Smooth muscle cell of the brain vasculature (primary cell): ENCODE measurements around the gene PER3.

Source experiments
- DNase-seq: peaks from one replicate; pipeline ENCODE4 v3.0.0-alpha.2; 2012; ENCODE audit warnings: low read depth, low spot score

Gene PER3

DNA sequence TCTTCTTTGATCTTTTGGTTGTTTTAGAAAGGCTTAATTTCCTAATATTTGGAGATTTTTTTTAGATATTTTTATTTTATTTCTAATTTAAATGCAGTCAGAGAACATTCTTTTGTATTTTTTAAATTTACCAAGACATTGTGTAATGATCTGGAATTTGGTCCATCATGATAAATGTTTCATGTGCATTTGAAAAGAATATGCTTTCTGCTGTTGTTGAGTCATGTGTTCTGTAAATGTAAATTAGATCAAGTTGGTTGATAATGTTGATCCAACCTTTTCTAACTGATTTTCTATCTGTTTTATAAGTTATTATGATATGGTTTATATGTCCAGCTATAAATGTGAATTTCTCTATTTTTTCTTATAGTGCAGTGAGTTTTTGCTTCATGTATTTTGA, 48.9 kb downstream of the PER3 start:
- DNase-seq = no peak

DNA sequence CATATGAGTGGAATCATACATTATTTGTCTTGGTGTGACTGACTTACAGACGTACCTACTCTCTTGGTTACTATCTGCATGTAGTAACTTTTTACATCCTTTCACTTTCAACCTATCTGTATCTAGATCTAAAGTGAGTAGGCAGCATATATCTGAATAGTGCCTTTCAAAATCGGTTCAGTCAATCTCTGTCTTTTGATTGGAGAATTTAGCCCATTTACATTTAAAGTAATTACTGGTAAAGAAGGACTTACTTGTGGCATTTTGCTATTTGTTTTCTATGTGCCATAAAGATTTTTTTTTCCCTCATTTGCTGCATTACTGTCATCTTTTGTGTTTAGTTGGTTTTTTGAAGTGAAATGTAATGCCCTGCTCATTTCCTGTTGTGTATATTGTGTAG, 54.6 kb downstream of the PER3 start:
- no peak for DNase-seq

DNA sequence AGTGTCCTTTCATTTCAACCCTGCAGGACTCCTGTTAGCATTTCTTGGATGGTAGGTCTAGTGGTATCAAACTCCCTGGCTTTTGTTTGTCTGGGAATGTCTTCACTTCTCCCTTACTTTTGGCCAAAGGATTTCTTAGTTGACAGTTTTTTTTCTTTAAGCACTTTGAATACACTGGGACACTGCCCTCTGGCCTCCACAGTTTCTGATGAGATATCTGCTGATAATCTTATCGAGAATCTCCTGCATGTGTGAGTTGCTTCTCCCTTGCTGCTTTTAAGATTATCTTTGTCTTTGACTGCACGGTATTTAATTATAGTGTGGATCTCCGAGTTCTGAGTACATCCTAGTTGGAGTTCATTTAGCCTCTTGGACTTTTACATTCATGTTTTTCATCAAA, 55.4 kb downstream of the PER3 start:
- DNase-seq = no peak

DNA sequence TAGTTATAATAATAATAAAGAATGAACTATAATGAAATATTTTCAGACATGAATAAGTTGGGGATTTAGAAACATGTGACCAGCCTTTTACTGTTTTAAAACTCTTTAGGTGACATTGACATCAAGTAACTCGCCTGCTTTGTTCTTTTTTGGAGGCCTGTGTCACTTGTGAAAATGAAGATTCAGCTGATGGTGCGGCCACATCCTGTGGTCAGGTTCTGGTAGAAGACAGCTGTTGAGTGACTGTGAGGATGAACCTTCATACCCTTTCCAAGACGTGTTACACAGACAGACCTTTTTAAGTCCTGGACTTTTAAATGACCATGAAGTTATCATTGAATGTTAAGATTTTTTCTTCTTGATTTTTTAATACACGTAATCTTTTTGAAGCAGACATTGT, 58.4 kb downstream of the PER3 start:
- no peak for DNase-seq

DNA sequence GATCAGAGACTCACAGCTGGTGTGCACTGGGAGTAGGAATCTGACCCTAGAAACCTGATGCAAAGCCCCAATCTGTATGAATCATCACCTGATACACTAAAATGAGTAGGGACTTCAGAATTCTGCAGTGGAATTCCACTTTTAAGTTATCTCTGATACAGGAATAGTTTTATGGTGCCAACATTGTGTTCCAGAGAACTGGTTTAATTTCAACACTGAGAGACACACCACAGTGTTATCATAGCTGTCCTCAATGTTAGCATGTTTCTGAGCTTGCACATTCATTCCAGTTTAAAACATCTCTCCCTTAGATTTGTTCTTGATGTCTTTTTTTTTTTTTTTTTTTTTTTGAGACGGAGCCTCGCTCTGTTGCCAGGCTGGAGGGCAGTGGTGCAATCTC, 61.7 kb downstream of the PER3 start:
- DNase-seq = no peak

DNA sequence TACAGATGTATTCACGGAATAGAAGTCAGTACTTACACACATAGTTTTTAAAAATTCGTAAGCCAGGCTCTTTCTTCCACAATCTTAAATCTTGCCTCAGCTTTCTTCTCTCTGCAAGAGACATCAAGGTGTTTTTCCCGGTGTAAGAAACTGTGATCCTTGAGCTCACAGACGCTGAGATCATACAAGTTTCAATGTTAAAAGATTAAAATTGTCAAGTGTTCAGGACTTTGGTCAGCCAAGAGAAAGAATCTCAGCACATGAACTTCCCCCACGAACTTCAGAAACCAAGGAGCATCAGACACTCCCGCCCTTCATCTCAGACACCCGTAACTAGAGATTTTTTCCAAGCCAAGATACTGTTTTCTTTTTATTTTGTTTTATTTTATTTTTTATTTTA, 62.6 kb downstream of the PER3 start:
- DNase-seq = no peak

DNA sequence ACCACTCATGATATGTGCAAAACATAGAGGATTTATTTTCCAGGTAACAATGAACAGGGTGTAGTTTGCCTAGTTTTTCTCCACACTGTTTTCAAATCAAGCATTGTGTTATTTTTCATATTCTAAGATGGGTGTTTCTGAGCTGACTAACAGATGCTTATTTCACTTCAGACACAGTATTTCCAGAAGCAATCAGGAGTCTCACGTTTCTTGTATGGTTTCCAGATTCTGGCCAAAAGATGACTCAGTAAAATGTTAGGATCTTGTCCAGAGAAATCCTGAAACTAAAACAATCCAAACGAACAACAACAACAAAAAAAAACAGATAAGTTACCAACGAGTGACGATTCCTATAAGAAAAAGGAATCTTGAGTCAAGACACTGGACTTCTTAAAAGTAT, 63.5 kb downstream of the PER3 start:
- no peak for DNase-seq

DNA sequence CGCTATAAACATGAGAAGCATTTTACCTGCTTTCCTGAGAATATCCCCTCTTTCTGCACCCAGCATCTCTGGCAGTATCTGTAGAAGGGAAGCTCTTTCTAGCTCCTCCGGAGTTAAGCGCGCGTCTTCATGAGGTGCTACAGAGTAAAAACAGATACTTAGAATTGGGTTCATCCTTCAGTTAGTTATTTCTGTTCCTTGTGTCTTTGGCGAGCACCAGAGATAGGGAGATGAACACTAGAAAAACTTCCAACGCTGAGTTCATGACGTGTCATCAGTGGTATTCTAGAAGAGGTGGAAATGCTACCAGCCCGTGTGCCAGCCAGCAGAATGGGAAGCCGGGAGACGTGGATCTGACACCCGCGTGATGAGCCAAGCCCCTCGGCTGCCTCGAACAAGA, 66.7 kb downstream of the PER3 start:
- DNase-seq = no peak

DNA sequence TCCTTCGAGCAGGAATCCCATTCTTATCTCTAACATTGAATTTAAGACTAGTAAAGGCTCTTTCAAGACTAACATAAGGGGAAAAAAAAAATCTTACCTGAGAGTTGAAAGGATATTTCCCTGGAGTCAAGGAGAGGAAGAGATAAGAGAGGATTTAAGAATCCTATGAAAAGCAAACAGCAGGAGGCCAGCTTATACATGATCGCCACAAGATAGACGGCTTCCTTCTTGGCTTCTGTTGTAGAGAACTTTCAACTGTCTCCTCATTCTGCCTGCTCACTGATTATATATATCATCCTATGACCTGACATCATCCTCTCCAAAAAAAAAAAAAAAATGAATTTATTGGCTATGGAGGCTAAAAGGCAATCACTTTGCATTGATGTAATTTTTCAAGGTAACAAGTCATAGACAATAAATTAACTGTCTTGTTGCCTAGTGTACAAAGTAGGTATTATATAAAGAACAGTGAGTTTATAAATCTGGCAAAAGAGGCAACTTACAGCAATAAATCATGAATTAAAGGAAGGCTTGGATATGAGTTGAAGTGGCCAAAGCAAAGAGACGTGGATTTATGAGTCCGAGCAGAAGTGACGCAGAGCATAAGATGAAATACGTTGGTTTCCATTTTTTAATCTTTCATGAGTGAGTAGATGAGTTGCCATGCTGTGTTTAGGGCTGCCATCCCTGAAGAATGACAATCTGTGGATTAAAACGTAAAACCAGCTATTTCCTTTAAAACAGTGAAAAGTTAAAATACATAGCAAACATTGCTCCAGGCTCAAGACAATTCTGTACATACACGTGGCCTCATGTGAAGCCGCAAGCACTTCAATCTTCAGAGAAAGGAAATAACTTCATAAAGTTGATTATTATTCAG, 69.0 kb downstream of the PER3 start, which contains the start of gene UTS2:
Gene UTS2, minus strand, starts transcription at position 262 of the 880 bp plus-strand sequence. Its CDS starts 62 bp downstream, at position 200.
- no peak for DNase-seq

DNA sequence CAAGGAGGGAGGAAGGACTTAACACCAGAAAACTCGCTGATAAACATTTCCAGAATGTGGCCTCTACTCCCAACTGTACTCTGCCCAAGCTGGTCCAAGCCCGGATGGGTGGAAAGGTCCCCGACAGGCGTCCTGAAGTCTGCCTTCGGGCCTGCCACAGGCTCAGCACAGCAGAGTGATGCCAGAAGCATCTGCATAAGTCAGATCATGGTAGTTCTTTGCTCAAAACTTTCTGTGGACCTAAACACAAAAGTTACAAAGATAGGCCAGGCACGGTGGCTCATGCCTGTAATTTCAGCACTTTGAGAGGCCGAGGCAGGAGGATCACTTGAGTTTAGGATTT, 69.6 kb downstream of the PER3 start:
- DNase-seq = no peak

DNA sequence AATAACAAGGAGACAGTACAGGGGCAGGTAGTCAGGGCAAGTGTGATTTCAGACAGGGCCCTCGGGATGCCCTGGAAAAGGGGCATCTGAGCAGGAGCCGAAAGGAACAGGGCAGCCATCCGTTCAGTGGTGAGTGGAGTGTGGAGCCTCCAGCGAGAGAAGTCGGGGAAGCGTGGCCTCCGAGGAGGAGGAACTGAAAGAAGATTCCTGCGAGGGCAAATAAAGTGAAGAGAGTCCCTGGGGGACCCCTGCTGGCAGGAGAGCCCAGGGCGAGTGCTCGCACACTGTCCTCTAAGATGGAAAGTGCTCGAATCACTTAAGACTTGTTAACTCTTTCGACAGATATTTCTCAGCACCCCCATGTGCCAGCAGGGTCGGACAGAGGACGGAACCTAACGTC, 72.3 kb downstream of the PER3 start:
- DNase-seq = no peak

DNA sequence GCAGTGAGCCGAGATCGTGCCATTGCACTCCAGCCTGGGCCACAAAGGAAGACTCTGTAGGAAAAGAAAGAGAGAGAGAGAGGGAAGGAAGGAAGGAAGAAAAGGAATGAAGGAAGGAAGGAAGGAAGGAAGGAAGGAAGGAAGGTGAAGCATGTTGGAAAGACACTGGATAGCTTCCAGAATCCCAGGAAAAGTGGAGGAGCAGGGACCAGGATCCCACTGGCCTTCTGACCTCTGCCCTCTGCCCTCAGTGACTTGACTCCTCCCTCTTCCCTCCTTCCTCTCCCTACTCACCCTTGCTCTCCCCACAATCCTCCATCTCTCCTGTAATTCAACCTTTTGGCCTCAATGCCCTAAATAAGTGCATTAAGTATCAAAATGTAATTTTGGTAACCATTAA, 72.9 kb downstream of the PER3 start:
- DNase-seq = no peak

DNA sequence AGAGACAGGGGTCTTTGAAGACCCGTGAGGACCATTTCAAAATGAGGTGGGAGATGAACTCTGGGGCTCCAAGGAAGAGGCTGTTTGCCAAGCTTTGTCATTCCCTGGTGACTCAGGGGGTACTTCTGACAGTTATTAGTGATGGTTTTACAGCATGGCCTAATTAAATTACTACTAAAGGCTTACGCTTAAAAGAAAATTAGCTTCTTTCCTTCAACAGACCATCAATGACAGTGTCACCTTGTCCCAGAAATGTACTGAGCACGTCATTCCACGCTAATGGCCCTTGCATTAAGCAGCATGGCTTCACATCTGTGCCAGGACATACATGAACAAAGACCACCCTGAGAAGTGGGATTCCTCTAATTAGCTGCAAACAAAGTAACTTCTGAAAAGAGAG, 73.9 kb downstream of the PER3 start:
- no peak for DNase-seq

DNA sequence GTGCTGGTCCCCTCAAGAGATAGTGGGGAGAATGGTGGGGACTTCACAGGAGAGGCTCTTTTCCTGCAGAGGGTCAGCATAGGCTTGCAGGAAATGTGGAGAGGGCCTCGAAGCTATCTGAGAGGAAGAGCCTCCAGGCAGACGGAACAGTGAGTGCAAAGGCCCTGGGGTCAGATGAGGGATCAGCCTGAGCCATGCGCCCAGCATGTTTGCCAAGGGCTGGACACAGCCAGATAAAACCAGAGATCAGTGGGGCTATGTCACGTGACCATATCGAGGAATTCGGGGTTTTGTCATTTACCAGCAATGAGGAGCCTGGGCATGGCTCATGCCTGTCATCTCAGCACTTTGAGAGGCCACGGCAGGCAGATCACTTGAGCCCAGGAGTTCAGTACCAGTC, 75.3 kb downstream of the PER3 start:
- no peak for DNase-seq

DNA sequence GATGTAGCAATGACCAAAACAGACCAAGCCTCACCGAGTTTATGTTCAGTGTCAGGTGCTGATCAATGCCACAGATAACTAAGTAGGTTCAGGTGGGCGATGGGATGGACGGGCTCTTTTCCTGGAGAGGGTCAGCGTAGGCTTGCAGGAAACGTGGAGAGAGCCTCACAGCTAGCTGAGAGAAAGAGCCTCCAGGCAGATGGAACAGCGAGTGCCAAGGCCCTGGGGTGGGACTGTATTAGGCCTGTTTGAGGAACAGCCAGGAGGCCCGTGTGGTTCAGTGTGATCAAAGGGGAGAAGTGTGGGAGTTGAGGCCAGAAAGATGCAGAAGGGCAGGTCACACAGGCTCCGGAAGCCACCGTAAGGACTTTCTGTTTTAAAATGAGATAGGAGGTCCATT, 76.0 kb downstream of the PER3 start:
- no peak for DNase-seq

DNA sequence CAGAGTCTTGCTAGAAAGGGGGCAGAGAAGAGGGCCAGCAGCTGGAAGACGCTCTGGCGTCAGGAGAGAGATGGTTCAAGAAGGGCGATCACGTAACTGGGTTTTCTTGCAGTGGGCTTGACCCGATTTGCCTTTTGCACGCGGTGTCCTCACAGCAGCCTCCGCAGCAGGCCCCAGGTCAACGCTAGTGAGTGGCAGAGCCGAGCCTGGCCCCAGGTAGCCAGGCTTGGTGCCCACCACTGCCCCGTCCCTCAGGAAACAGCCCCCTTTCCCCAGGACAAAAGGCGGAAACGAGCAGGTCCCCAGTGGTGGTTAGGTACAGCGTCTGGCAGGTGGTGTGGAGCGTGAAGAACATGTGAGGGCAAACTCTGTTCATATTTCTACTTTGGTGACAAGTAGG, 77.4 kb downstream of the PER3 start:
- DNase-seq = no peak

DNA sequence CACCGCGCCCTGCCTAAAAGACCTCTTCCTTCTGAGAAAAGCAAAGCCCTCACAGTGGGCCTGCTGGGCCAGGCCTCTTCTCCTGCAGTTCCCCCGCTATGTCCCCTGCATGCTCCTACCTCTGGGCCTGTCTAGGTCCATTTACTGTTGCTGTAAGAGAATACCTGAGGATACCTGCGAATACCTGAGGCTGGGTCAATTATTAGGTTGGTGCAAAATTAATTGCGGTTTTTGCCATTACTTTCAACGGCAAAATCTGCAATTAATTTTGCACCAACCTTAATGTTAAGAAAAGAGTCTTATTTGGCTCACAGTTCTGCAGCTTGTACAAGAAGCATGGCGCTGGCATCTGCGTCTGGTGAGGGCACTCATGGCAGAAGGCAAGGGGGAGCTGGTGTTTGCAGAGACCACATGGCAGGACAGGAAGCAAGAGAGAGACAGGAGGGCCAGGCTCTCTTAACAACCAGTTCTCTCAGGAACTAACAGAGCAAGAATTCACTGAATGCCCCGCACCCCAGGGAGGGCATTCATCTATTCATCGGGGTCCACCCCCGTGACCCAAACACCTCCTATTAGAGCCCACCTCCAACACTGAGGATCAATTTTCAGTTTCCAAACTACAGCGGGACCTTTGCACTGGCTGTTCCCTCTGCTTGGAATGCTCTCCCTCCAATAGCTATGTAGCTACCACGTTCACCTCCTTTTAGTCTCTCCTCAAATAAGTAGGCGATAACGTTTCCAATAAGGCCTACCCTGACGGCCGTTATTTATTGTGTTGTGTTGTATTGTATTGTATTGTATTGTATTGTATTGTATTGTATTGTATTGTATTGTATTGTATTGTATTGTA, 78.3 kb downstream of the PER3 start:
- no peak for DNase-seq

DNA sequence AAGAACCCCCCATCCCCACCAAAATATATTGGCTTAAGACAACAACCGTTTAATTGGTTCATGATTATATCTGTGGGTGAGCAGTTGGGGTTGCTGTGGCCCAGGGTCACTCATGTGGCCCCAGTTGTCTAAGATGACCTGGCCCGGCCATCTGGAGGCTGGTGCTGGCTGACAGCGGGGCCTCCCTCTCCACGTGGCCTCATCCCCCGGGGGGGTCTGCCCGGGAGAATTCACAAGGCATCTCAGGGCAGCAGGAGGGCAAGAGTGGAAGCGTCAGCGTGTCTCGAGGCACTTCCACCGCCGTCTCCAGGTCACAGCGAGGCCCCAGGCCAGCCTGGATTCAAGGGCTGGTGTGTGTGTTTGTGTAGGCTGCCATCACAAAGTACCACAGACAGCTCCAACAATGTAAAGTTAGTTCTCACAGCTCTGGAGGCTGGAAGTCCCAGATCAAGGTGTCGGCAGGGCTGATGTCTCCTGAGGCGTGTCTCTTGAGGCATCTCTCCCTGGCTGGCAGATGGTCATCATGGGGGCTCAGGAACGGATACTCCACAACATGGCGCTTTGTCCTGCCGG, 79.8 kb downstream of the PER3 start:
- DNase-seq = no peak

DNA sequence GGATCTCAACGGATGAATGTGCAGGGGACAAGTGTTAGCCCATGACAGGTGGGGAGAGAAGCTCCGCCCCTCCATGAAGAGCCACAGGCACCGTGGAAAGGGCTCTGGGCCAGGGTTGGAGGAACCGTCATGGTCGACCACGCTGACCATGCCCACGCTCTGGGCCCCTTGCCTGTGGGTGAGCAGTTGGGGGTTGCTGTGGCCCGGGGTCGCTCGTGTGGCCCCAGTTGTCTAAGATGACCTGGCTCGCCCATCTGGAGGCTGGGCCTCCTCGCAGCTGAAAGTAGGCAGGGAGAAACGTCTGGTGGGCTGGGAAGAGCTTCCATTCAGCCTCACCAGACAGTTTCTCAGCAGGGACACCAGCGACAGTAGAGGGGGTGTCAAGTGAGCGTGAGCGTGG, 81.9 kb downstream of the PER3 start:
- DNase-seq = no peak

DNA sequence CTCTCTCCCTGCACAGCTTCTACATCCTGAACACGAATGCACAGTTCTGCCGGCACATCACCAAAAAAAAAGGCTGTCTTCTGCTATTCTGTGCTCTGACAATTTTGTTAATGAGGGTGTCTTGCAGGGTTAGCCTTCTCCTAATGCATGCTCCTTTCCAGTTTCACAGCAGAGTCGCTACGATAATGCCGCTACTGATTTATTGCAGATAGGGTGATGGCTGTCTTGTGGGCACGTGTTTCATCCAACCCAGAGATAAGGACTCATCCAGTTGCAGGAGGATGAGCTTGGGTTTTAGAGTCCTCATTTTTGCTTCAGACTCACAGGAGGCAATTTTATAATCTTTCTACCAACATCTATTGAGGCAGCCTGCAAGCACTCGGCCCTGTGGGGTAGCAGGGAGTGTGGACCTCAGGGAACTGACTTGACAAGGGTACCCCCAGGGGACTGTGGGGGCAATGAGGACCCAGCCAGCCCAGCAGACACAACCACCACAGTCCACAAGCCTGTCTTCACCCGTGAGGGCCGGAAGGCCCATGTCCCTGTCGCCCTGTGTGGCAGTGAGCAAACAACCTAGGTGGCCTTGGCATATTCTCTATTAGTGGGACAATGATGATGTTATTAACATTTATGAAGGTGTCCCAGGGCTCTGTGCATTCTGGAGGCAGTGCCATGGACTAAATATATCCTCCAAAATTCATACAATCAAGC, 84.1 kb downstream of the PER3 start:
- no peak for DNase-seq

DNA sequence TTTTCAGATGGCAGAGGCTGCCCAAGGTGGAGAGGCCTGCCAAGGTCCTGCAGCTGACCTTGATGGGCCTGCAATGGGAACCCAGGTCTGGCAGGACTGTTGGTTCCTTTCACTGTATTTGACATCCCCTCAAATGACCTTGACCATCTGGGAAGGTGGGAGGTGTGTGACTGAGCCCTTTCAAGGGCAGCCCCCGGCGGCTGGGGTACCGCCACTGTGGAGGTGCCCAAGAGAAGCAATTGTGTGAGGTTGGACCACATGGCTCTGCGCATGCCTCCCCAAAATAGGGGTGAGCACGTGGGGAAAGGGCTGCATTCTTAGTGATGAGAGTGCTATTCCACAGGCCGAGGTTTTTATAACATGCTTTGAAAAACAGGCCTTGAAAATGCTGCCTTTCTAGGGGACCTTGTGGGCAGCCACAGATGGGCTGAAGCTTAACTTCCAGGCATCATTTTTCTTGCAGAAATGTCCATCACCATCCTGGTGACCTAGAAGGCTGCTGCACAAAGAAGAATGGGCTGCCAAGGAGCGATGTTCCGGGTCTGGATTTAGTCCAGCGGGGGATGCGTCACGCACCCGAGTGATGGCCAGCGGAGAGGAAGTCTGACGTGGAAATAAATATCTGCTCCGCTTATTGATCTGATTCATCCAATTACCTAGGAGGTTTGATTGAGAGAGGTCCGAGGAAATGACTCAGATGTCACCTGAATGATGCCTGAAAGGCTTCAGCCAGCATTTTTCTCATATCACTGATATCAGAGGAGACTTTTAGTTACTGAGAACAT, 85.2 kb downstream of the PER3 start:
- no peak for DNase-seq
